ENCODE measurements around the gene ZNF180.
"Not testable (repeated sequence)": the region's sequence is repeated elsewhere in the genome, so short reads cannot be mapped to it uniquely, and the experiment has no call there.

The ZNF180 gene

GRCh38 chr19:44499962-44500949 is at the start of gene ZNF180:
TSS of gene ZNF180 (minus strand) at chr19:44500522. CDS start at chr19:44497334, 3,188 bp downstream.
- DNase-seq: peak; percentile 95

- DNase-seq: no peak
These were observed 49.2 kb upstream of the ZNF180 start for GRCh38 chr19:44549507-44549906.

DNA sequence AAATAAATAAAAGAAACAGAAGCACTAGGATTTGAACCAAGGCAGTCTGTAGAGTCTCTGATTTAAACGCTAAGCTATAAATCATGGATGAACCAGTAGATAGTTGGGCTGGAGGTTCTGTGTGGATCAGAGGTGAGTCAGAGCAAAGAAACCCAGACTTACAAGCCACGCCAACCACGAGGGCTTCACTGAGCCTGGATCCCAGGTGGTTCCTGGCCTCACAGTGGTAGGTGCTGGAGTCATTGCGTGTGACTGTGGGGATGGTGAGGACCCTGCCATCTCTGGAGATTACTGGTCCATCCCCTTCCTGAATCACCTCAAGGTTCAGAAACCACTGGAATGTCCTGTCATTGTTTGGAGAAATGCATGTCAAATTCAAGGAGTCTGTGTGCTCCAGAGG is 48.4 kb upstream of the ZNF180 start:
- DNase-seq: no peak

DNA sequence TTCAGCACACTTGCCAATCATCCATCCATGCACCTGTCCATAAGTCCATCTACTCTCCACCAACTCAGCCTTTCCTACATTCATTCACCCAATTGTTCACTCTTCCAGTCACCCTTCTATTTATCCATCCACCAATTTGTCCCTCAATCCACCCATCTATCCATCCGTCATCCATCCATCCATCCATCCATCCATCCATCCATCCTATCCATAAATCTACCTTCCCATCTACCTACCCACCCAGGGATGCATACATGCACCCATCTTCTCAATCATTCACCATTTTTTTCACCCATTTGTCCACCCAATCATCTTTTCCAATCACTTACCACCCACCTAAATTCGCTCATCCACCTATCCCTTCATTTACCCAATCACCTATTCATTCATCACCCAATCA is 43.7 kb upstream of the ZNF180 start:
- DNase-seq: no peak

DNA sequence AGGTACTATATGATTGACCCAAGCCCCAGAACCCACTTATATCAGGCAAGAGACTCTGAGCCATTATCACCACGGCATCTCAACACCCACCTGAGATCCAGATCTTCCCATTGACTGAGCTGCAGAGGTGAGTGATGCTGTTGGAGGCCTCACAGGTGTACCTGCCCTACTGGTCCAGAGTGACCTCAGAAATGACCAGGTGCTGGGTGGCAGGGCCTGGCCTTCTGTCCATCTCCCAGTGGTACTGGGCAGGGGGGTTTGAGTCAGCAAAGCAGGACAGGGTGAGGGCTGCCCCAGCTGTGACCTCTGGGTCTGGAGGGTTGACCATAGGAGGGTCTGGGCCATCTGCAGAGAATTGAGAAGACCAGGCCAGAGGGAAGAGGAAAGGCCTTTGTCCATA is 42.3 kb upstream of the ZNF180 start:
- DNase-seq: no peak

- DNase-seq: no peak
These were observed 40.4 kb upstream of the ZNF180 start for GRCh38 chr19:44540736-44541135.

GRCh38 chr19:44539991-44540390 is 39.7 kb upstream of the ZNF180 start:
- no peak for DNase-seq

- DNase-seq: no peak
These were observed 39.0 kb upstream of the ZNF180 start for GRCh38 chr19:44539236-44539826.

DNA sequence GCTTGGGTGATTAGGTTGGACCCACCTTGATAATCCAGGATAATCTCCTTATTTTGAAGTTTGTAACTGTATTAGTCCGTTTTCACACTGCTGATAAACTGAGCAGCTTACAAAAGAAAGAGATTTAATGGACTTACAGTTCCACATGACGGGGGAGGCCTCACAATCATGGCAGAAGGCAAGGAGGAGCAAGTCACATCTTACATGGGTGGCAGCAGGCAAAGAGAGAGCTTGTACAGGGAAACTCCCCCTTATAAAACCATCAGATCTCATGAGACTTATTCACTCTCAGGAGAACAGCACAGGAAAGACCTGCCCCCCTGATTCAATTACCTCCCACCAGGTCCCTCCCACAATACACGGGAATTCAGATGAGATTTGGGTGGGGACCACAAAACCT is 35.0 kb upstream of the ZNF180 start:
- DNase-seq: not testable (repeated sequence)

GRCh38 chr19:44532819-44533218 is 32.5 kb upstream of the ZNF180 start:
- no peak for DNase-seq

DNA sequence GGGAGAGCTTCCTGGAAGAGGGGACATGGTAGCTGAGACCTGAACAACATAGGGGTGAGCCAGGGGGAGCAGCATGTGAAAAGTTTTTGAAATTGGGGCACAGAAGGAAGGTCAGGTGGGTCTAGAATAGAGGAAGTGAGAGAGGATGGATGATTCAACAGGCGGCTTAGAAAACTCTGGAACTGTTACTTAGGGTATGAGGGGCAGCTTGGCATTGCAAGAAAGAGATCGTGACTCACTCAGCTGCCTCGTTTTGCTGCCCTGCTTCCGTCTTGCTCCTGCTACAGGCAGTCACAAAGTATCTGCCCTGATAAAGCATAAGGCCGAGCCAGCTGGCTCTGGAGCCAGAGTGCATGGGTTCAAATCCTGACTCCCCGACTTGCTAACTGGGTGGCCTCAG is 30.5 kb upstream of the ZNF180 start:
- DNase-seq: peak; percentile 11

- no peak for DNase-seq
These were observed 29.2 kb upstream of the ZNF180 start, which contains the start of gene CEACAM20 for GRCh38 chr19:44529536-44529935. TSS of gene CEACAM20 (minus strand) at chr19:44529675. CDS start at chr19:44529509, 166 bp downstream.

GRCh38 chr19:44527554-44527953 is 27.2 kb upstream of the ZNF180 start:
- no peak for DNase-seq

- no peak for DNase-seq
These were observed 25.6 kb upstream of the ZNF180 start for GRCh38 chr19:44525721-44526430.

- no peak for DNase-seq
These were observed 21.0 kb upstream of the ZNF180 start for GRCh38 chr19:44521370-44521769.

DNA sequence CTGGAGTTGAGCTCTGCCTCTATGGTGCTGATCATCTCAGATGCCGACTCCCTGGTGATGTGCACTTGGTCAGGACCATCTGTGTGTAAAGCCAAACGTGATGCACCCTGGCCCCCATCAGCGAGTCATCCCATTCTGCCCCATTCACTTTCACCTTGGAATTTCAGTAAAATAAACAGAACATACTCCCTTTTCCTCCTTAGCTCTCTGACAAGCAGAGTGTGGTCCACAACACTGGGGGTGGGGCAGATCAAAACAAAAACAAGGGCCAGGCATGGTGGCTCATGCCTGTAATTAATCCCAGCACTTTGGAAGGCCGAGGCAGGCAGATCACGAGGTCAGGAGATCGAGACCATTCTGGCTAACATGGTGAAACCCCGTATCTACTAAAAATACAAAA is 16.8 kb upstream of the ZNF180 start:
- DNase-seq: no peak

DNA sequence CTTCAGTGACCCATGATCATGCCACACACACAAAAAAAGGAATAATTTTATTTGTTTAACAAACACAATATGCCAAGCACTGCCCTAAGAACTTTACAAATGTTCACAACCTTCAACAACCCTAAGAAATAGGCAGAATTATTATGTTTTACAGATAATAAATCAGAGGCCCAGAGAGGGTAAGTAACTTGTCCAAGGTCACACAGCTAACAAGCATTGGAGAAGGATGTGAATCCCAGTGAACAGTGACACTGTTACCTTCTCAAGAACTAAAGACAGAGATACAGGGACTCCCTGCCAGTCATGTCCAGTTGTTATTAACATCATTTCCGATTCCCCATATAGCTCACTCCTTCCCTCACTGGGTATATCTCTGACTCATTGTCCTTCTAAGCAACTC is 15.6 kb upstream of the ZNF180 start:
- no peak for DNase-seq

GRCh38 chr19:44515031-44515430 is 14.7 kb upstream of the ZNF180 start:
- DNase-seq: no peak

GRCh38 chr19:44512326-44513298 is 12.3 kb upstream of the ZNF180 start:
- DNase-seq: peak; percentile 23

GRCh38 chr19:44509478-44509877 is 9.2 kb upstream of the ZNF180 start:
- DNase-seq: no peak

DNA sequence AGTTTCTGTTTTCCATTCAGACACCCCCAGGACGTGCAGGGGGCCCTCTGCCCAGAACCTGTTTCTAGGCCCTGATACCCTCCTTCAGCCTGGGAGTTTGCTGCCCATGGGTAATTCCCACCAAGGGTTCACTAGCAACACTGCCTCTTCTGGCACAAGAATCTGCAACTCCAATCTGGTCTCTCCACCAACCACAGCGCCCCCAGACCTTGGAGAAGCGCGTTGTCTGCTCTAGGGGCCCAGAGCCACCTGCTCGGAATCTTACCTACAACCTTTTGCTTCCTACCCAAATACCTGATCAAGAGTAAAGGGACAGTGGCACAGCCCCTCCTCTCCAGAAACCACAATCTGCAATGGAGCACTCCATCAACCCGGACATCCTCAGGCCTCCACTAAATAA is 763 bp downstream of the ZNF180 start:
- DNase-seq: no peak

DNA sequence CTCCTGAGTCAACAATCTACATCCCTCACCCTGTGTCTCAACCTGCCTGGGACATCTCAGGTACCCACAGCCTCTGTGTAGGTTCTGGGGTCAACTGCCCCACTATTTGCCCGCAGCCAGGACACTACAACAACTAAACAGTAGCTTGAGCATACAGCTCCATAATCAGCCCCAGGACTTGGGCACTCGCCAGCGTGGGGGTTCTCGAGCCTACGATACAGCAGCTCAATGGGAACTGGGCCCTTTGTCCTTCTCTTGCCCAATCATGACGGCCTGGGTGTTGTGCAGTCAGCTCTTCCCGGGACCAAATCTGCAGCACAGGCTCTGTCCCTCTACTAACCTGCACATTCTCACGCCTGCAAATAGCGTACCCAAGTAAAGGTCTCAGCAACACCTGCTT is 1.3 kb downstream of the ZNF180 start:
- no peak for DNase-seq
